H9 (cell line): Measurements from ENCODE around the gene SLCO4A1. TPM values are rescaled to one million over a fixed set of nuclear protein-coding genes. Genes with fewer than 3 reads are reported as not detected.

Experiments
- DNase-seq: peaks from one replicate; pipeline ENCODE4 v3.0.0-alpha.2; 2017
- H2AFZ ChIP-seq: one replicate; pipeline ENCODE4 v1.6.1; 2013; ENCODE audit warnings: mild to moderate bottlenecking, low read length, control low read depth, moderate library complexity
- H2AK5ac ChIP-seq: 2 replicates; pipeline ENCODE4 v1.6.1; 2013; ENCODE audit warnings: low read length, control low read depth, mixed read lengths; ENCODE audit not compliant: insufficient read length
- H2BK120ac ChIP-seq: one replicate; pipeline ENCODE4 v1.6.1; 2013; ENCODE audit warnings: low read depth, mild to moderate bottlenecking, low read length, control low read depth, inconsistent platforms; ENCODE audit not compliant: poor library complexity, severe bottlenecking
- H2BK12ac ChIP-seq: 2 replicates; pipeline ENCODE4 v1.6.1; 2013; ENCODE audit warnings: low read length, control low read depth, mixed read lengths, low read depth; ENCODE audit not compliant: insufficient read length
- H2BK15ac ChIP-seq: 2 replicates; pipeline ENCODE4 v1.6.1; 2013; ENCODE audit warnings: low read depth, low read length, control low read depth
- H2BK20ac ChIP-seq: one replicate; pipeline ENCODE4 v1.6.1; 2013; ENCODE audit warnings: low read depth, mild to moderate bottlenecking, low read length, control low read depth, inconsistent platforms; ENCODE audit not compliant: poor library complexity, severe bottlenecking
- H2BK5ac ChIP-seq: 2 replicates; pipeline ENCODE4 v1.6.1; 2013; ENCODE audit warnings: low read length, control low read depth, mixed read lengths; ENCODE audit not compliant: insufficient read length
- H3K14ac ChIP-seq: 2 replicates; pipeline ENCODE4 v1.6.1; 2013; ENCODE audit warnings: low read length, control low read depth; ENCODE audit not compliant: insufficient read depth
- H3K18ac ChIP-seq: 2 replicates; pipeline ENCODE4 v1.6.1; 2013; ENCODE audit warnings: low read depth, mild to moderate bottlenecking, mixed read lengths, low read length, control low read depth; ENCODE audit not compliant: insufficient read length
- H3K23ac ChIP-seq: 2 replicates; pipeline ENCODE4 v1.6.1; 2013; ENCODE audit warnings: low read length, control low read depth, mixed read lengths, low read depth; ENCODE audit not compliant: insufficient read length
- H3K23me2 ChIP-seq: 2 replicates; pipeline ENCODE4 v1.6.1; 2013; ENCODE audit warnings: low read depth, mild to moderate bottlenecking, mixed read lengths, low read length, control low read depth; ENCODE audit not compliant: insufficient read length, poor library complexity, severe bottlenecking
- H3K27ac ChIP-seq: 2 replicates; pipeline ENCODE4 v1.5.1; 2013; ENCODE audit warnings: low read length, control low read depth, mixed read lengths, low read depth; ENCODE audit not compliant: insufficient read length
- H3K27me3 ChIP-seq: 2 replicates; pipeline ENCODE4 v1.6.1; 2013; ENCODE audit warnings: low read length, control low read depth, inconsistent platforms; ENCODE audit not compliant: insufficient read depth
- H3K4ac ChIP-seq: 2 replicates; pipeline ENCODE4 v1.6.1; 2013; ENCODE audit warnings: low read depth, mild to moderate bottlenecking, control low read depth, inconsistent platforms, low read length, moderate library complexity
- H3K4me1 ChIP-seq: 2 replicates; pipeline ENCODE4 v1.6.1; 2013; ENCODE audit warnings: low read length, control low read depth, inconsistent platforms; ENCODE audit not compliant: insufficient read depth
- H3K4me2 ChIP-seq: 2 replicates; pipeline ENCODE4 v1.6.1; 2013; ENCODE audit warnings: low read length, control low read depth, mixed read lengths; ENCODE audit not compliant: insufficient read length, insufficient read depth
- H3K56ac ChIP-seq: 2 replicates; pipeline ENCODE4 v1.6.1; 2013; ENCODE audit warnings: low read depth, mild to moderate bottlenecking, mixed read lengths, low read length, control low read depth; ENCODE audit not compliant: insufficient read length
- H3K79me1 ChIP-seq: 2 replicates; pipeline ENCODE4 v1.6.1; 2013; ENCODE audit warnings: low read depth, mild to moderate bottlenecking, moderate library complexity, low read length, control low read depth, inconsistent platforms; ENCODE audit not compliant: insufficient read depth, poor library complexity, severe bottlenecking
- H3K79me2 ChIP-seq: 2 replicates; pipeline ENCODE4 v1.6.1; 2013; ENCODE audit warnings: low read length, control low read depth, inconsistent platforms; ENCODE audit not compliant: insufficient read depth
- H3K9ac ChIP-seq: 2 replicates; pipeline ENCODE4 v1.6.1; 2013; ENCODE audit warnings: low read length, control low read depth, mixed read lengths; ENCODE audit not compliant: insufficient read length; ENCODE audit errors: extremely low read depth
- H3K9me3 ChIP-seq: one replicate; pipeline ENCODE4 v1.6.1; 2013; ENCODE audit warnings: low read depth, low read length, inconsistent platforms; ENCODE audit not compliant: control insufficient read depth
- H3T11ph ChIP-seq: one replicate; pipeline ENCODE4 v1.6.1; 2013; ENCODE audit warnings: mild to moderate bottlenecking, low read length, control low read depth, inconsistent platforms
- H4K20me1 ChIP-seq: one replicate; pipeline ENCODE4 v1.6.1; 2013; ENCODE audit not compliant: control insufficient read depth, insufficient read length, insufficient read depth
- H4K5ac ChIP-seq: 2 replicates; pipeline ENCODE4 v1.6.1; 2013; ENCODE audit warnings: low read depth, mild to moderate bottlenecking, mixed read lengths, low read length, control low read depth; ENCODE audit not compliant: insufficient read length
- H4K8ac ChIP-seq: replicated peaks from 2 replicates; pipeline ENCODE4 v1.6.1; 2013; ENCODE audit warnings: low read length, control low read depth, mixed read lengths, low read depth; ENCODE audit not compliant: insufficient read length
- H4K91ac ChIP-seq: 2 replicates; pipeline ENCODE4 v1.6.1; 2013; ENCODE audit warnings: low read depth, mild to moderate bottlenecking, moderate library complexity, mixed read lengths, low read length, control low read depth; ENCODE audit not compliant: insufficient read length
- H3K27ac Mint-ChIP-seq, 3 experiments: 2 replicates in 2 of 3; 3 replicates in 1 of 3; pipeline ENCODE4 v1.8.0; 2020 to 2021; ENCODE audit warnings: mixed read lengths in 3 of 3, mild to moderate bottlenecking in 1 of 3, moderate library complexity in 1 of 3
- H3K27me3 Mint-ChIP-seq: 2 replicates; pipeline ENCODE4 v1.8.0; 2021; ENCODE audit warnings: low read depth, mild to moderate bottlenecking, moderate library complexity, mixed read lengths
- H3K36me3 Mint-ChIP-seq, 3 experiments: 2 replicates in 2 of 3; 3 replicates in 1 of 3; pipeline ENCODE4 v1.8.0; 2020 to 2021; ENCODE audit warnings: low read depth in 3 of 3, mixed read lengths in 3 of 3; ENCODE audit not compliant: insufficient read depth in 1 of 3
- H3K4me1 Mint-ChIP-seq, 2 experiments: 2 replicates each; pipeline ENCODE4 v1.8.0; 2020; ENCODE audit warnings: mixed read lengths in 2 of 2
- H3K4me3 Mint-ChIP-seq, 2 experiments: 2 replicates in 1 of 2; 3 replicates in 1 of 2; pipeline ENCODE4 v1.8.0; 2020 to 2021; ENCODE audit warnings: mild to moderate bottlenecking in 2 of 2, mixed read lengths in 2 of 2, moderate library complexity in 1 of 2
- H3K9me3 Mint-ChIP-seq, 2 experiments: 2 replicates in 1 of 2; 3 replicates in 1 of 2; pipeline ENCODE4 v1.8.0; 2020; ENCODE audit warnings: mild to moderate bottlenecking in 2 of 2, mixed read lengths in 2 of 2, moderate library complexity in 1 of 2
- WGBS: extraction: QIAGEN DNeasy Blood & Tissue Kit; methylation state at CpG from one replicate; pipeline ENCODE4 v1.1.7; 2013; ENCODE audit warnings: missing lambda C conversion rate, low lambda C conversion rate, mixed read lengths; ENCODE audit not compliant: insufficient read length; ENCODE audit errors: extremely low coverage; 5-methylcytosine and 5-hydroxymethylcytosine counted together
- total RNA-seq: library from RNA; stranded (reverse); gene quantifications from 2 replicates; pipeline ENCODE4 v1.2.1, GENCODE V29; 2021
- TF ChIP-seq, protein P1 (sequence below): fragments of 200-600 bp; sonication (generic); conservative IDR thresholded peaks from 3 replicates; pipeline ENCODE4 v1.8.0; 2021; ENCODE audit warnings: antibody characterized with exemption, mild to moderate bottlenecking

The SLCO4A1 gene
- total RNA-seq, 1 experiment from 2014 or later: 9.4 TPM

DNA sequence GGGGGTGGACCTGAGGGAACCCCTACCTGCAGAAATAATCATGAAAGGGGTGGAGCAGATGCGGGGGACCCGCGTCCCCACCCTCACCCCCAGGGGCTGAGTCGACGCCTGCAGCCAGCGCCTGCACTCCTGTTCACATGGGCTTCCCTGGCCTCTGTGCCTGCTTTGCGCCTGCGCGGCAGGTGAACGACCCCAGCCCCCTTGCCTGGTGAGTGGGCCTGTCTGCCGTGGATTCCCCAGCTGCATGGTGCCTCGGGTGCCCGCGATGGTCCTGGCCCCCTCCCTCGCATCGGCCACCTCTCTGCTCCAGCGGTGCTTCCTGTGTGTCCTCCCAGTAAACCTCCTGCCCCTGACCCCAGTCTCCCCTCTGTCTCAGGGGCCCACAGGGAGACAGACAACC is 47.6 kb downstream of the SLCO4A1 start:
- no peaks in the 10 kb centered on the region for H3K36me3 Mint-ChIP-seq
- Histone ChIP-seq H3K56ac (no peak overlapping the region), H2AFZ (no peak overlapping the region), H2BK5ac (no peak overlapping the region), H4K8ac (no peak overlapping the region), H3K4ac (no peak overlapping the region), H3K27ac (no peak overlapping the region), H3K23me2 (no peaks in the 10 kb centered on the region), H3K9me3 (no peaks in the 10 kb centered on the region), H3K18ac (no peak overlapping the region), H3K79me1 (no peaks in the 10 kb centered on the region), H3K27me3 (no peaks in the 10 kb centered on the region), H2BK120ac (no peak overlapping the region), H4K5ac (no peak overlapping the region), H3T11ph (no peak overlapping the region), H3K9ac (no peak overlapping the region), H3K23ac (no peak overlapping the region), H3K79me2 (no peaks in the 10 kb centered on the region), H4K20me1 (no peaks in the 10 kb centered on the region), H2BK15ac (no peak overlapping the region), H3K14ac (no peak overlapping the region), H3K4me1 (no peaks in the 10 kb centered on the region), H2AK5ac (no peak overlapping the region), H2BK20ac (no peak overlapping the region), H4K91ac (no peak overlapping the region), H2BK12ac (no peak overlapping the region), H3K4me2 (no peak overlapping the region)
- H3K27me3 Mint-ChIP-seq: peaks cover 1% of the 10 kb centered on the region; the same call in 1 of the 2 replicates
- no peaks in the 10 kb centered on the region; a peak in 1 of 5 replicates for H3K9me3 Mint-ChIP-seq
- H3K4me3 Mint-ChIP-seq: no peak overlapping the region
- DNase-seq: no peak
- peaks cover 14 to 16% of the 10 kb centered on the region in 2 experiments for H3K4me1 Mint-ChIP-seq
- no peak overlapping the region; a peak in 1 of 7 replicates for H3K27ac Mint-ChIP-seq
- no CpG with 5 or more reads among the region's 17 CpGs for WGBS
- TF ChIP-seq, protein P1, sequence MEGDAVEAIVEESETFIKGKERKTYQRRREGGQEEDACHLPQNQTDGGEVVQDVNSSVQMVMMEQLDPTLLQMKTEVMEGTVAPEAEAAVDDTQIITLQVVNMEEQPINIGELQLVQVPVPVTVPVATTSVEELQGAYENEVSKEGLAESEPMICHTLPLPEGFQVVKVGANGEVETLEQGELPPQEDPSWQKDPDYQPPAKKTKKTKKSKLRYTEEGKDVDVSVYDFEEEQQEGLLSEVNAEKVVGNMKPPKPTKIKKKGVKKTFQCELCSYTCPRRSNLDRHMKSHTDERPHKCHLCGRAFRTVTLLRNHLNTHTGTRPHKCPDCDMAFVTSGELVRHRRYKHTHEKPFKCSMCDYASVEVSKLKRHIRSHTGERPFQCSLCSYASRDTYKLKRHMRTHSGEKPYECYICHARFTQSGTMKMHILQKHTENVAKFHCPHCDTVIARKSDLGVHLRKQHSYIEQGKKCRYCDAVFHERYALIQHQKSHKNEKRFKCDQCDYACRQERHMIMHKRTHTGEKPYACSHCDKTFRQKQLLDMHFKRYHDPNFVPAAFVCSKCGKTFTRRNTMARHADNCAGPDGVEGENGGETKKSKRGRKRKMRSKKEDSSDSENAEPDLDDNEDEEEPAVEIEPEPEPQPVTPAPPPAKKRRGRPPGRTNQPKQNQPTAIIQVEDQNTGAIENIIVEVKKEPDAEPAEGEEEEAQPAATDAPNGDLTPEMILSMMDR: no peak
